ENCODE results near the gene TSN. TPM values are rescaled to one million over a fixed set of nuclear protein-coding genes. Genes with fewer than 3 reads are reported as not detected.

The TSN gene
- polyA plus RNA-seq, 1 donor (not counting 4 experiments of a cell fraction or from before 2014, with no cell fraction given): 78.4 TPM

DNA sequence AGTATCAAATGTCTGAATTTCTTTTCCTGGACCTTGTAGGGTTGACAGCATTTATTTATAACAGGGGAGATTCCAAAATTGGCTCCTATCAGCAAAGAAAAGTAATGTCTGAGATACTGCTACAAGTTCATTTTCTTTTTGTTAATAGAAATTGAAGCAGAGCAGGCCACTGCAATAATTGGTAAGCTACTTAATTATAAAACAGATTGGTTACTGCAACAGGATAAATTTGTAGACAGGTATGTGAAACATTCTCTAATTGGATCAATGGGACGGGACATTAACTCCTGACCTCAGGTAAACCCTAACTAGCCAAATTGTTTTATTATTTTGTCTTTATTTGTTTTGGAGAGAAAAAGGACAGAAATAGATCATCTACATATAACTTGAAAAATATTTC is 39.3 kb upstream of the TSN start:
- H3K79me2 ChIP-seq (ENCODE audit: control insufficient read depth, insufficient read depth, low read length): no peaks in the 10 kb centered on the region
- no peak overlapping the region for H3K9ac ChIP-seq (ENCODE audit: control insufficient read depth, extremely low read depth, insufficient read depth, low read length)
- dilution Hi-C loops (cut with MboI; ENCODE audit: extremely low pct_ligation_motif_present, low sequenced_read_pairs): no loop called here
- no peak overlapping the region for H3K27ac ChIP-seq (ENCODE audit: control insufficient read depth, insufficient read depth, low read length)
- no peak for DNase-seq (ENCODE audit: low read depth, low spot score)
- no peaks in the 10 kb centered on the region for H3K9me1 ChIP-seq (ENCODE audit: control insufficient read depth, extremely low read depth, insufficient read depth, low read length)
- no peaks in the 10 kb centered on the region for H3K9me3 ChIP-seq (ENCODE audit: control insufficient read depth, low read depth, low read length)
- no peaks in the 10 kb centered on the region for H4K20me1 ChIP-seq (ENCODE audit: control insufficient read depth, extremely low read depth, insufficient read depth, low read length)
- H3K36me3 ChIP-seq (ENCODE audit: control insufficient read depth in 2 of 2, extremely low read depth in 1 of 2, insufficient read depth in 2 of 2, low read length in 2 of 2): no peaks in the 10 kb centered on the region
- H3K4me3 ChIP-seq (ENCODE audit: control insufficient read depth in 2 of 3, extremely low read depth in 1 of 3, insufficient read depth in 2 of 3, low read depth in 1 of 3, low read length in 3 of 3): no peak overlapping the region
- no peaks in the 10 kb centered on the region for H3K4me1 ChIP-seq (ENCODE audit: control insufficient read depth, extremely low read depth, insufficient read depth, low read length)
- no peak overlapping the region for H3K4me2 ChIP-seq (ENCODE audit: control insufficient read depth, extremely low read depth, insufficient read depth, low read depth, low read length)
- H3K27me3 ChIP-seq (ENCODE audit: control insufficient read depth, extremely low read depth, insufficient read depth, low read length): no peaks in the 10 kb centered on the region
- TF ChIP-seq, protein P1, sequence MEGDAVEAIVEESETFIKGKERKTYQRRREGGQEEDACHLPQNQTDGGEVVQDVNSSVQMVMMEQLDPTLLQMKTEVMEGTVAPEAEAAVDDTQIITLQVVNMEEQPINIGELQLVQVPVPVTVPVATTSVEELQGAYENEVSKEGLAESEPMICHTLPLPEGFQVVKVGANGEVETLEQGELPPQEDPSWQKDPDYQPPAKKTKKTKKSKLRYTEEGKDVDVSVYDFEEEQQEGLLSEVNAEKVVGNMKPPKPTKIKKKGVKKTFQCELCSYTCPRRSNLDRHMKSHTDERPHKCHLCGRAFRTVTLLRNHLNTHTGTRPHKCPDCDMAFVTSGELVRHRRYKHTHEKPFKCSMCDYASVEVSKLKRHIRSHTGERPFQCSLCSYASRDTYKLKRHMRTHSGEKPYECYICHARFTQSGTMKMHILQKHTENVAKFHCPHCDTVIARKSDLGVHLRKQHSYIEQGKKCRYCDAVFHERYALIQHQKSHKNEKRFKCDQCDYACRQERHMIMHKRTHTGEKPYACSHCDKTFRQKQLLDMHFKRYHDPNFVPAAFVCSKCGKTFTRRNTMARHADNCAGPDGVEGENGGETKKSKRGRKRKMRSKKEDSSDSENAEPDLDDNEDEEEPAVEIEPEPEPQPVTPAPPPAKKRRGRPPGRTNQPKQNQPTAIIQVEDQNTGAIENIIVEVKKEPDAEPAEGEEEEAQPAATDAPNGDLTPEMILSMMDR (optimal IDR thresholded peaks at IDR 0.05 in 1 of 3, IDR thresholded peaks at IDR 0.05 in 1 of 3, conservative IDR thresholded peaks at IDR 0.05 in 1 of 3; ENCODE audit: extremely low read depth in 1 of 3, insufficient read depth in 2 of 3, low read length in 3 of 3): no peak
- TF ChIP-seq EZH2 (IDR thresholded peaks at IDR 0.05; ENCODE audit: low read length): no peak
- H2AFZ ChIP-seq (ENCODE audit: control insufficient read depth, low read length): no peak overlapping the region
- FAIRE-seq: no peak

DNA sequence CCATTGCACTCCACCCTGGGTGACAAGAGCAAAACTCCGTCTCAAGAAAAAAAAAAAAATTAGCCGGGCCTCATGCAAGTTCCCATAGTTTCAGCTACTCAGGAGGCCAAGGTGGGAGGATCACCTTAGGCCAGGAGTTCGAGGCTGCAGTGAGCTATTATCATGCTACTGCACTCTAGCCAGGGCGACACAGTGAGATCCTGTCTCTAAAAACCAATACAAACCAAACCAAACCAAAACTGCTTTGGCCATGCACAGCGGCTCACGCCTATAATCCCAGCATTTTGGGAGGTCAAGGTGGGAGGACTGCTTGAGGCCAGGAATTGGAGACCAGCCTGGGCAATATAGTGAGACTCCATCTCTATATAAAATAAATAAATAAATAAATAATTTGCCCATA is 37.9 kb upstream of the TSN start:
- H3K4me2 ChIP-seq (ENCODE audit: control insufficient read depth, extremely low read depth, insufficient read depth, low read depth, low read length): no peak overlapping the region
- no peaks in the 10 kb centered on the region for H4K20me1 ChIP-seq (ENCODE audit: control insufficient read depth, extremely low read depth, insufficient read depth, low read length)
- no peaks in the 10 kb centered on the region for H3K27me3 ChIP-seq (ENCODE audit: control insufficient read depth, extremely low read depth, insufficient read depth, low read length)
- no peak for DNase-seq (ENCODE audit: low read depth, low spot score)
- no peak overlapping the region for H2AFZ ChIP-seq (ENCODE audit: control insufficient read depth, low read length)
- H3K4me3 ChIP-seq (ENCODE audit: control insufficient read depth in 2 of 3, extremely low read depth in 1 of 3, insufficient read depth in 2 of 3, low read depth in 1 of 3, low read length in 3 of 3): no peak overlapping the region
- TF ChIP-seq, protein P1 (optimal IDR thresholded peaks at IDR 0.05 in 1 of 3, IDR thresholded peaks at IDR 0.05 in 1 of 3, conservative IDR thresholded peaks at IDR 0.05 in 1 of 3; ENCODE audit: extremely low read depth in 1 of 3, insufficient read depth in 2 of 3, low read length in 3 of 3): no peak
- no peak for TF ChIP-seq EZH2 (IDR thresholded peaks at IDR 0.05; ENCODE audit: low read length)
- H3K79me2 ChIP-seq (ENCODE audit: control insufficient read depth, insufficient read depth, low read length): no peaks in the 10 kb centered on the region
- dilution Hi-C loops (cut with MboI; ENCODE audit: extremely low pct_ligation_motif_present, low sequenced_read_pairs): no loop called here
- H3K4me1 ChIP-seq (ENCODE audit: control insufficient read depth, extremely low read depth, insufficient read depth, low read length): peaks cover 5% of the 10 kb centered on the region
- no peaks in the 10 kb centered on the region for H3K9me1 ChIP-seq (ENCODE audit: control insufficient read depth, extremely low read depth, insufficient read depth, low read length)
- no peaks in the 10 kb centered on the region for H3K9me3 ChIP-seq (ENCODE audit: control insufficient read depth, low read depth, low read length)
- FAIRE-seq: no peak
- no peak overlapping the region for H3K9ac ChIP-seq (ENCODE audit: control insufficient read depth, extremely low read depth, insufficient read depth, low read length)
- no peaks in the 10 kb centered on the region for H3K36me3 ChIP-seq (ENCODE audit: control insufficient read depth in 2 of 2, extremely low read depth in 1 of 2, insufficient read depth in 2 of 2, low read length in 2 of 2)
- no peak overlapping the region for H3K27ac ChIP-seq (ENCODE audit: control insufficient read depth, insufficient read depth, low read length)

Data from keratinocyte (primary cell).